Karpas-422 (cell line): ENCODE measurements around the gene GALNT17. TPM values are rescaled to one million over a fixed set of nuclear protein-coding genes. Genes with fewer than 3 reads are reported as not detected.

Experiments used
- DNase-seq: peaks from one replicate; pipeline ENCODE4 v3.0.0-alpha.2; 2015
- H2AFZ ChIP-seq: fragments of 200-600 bp; sonication (generic); 2 replicates; pipeline ENCODE4 v1.6.1; 2014; ENCODE audit warnings: antibody characterized with exemption, low read length, mixed read lengths
- H3K27ac ChIP-seq: fragments of 200-600 bp; sonication (generic); 2 replicates; pipeline ENCODE4 v1.5.1; 2014; ENCODE audit warnings: mild to moderate bottlenecking, low read length, moderate library complexity
- H3K27me3 ChIP-seq: fragments of 200-600 bp; sonication (generic); 2 replicates; pipeline ENCODE4 v1.6.1; 2014; ENCODE audit warnings: low read length, mixed read lengths
- H3K36me3 ChIP-seq: fragments of 200-600 bp; sonication (generic); 2 replicates; pipeline ENCODE4 v1.6.1; 2014; ENCODE audit warnings: low read length, mixed read lengths; ENCODE audit not compliant: insufficient read depth
- H3K4me1 ChIP-seq: fragments of 200-600 bp; sonication (generic); 2 replicates; pipeline ENCODE4 v1.6.1; 2014; ENCODE audit warnings: mild to moderate bottlenecking, low read length, mixed read lengths
- H3K4me2 ChIP-seq: fragments of 200-600 bp; sonication (generic); 2 replicates; pipeline ENCODE4 v1.6.1; 2014; ENCODE audit warnings: low read length, low read depth, mild to moderate bottlenecking; ENCODE audit not compliant: poor library complexity, severe bottlenecking
- H3K4me3 ChIP-seq: fragments of 200-600 bp; sonication (generic); 2 replicates; pipeline ENCODE4 v1.5.1; 2014; ENCODE audit warnings: mild to moderate bottlenecking, antibody characterized with exemption, low read length, mixed read lengths
- H3K79me2 ChIP-seq: fragments of 200-600 bp; sonication (generic); 2 replicates; pipeline ENCODE4 v1.6.1; 2014; ENCODE audit warnings: mild to moderate bottlenecking, low read length, mixed read lengths
- H3K9ac ChIP-seq: fragments of 200-600 bp; sonication (generic); 2 replicates; pipeline ENCODE4 v1.6.0; 2014; ENCODE audit warnings: low read length
- H3K9me2 ChIP-seq: fragments of 200-600 bp; sonication (generic), shearing (Covaris generic); replicated peaks from 2 replicates; pipeline ENCODE4 v1.6.0; 2014; ENCODE audit warnings: mild to moderate bottlenecking, low read length, moderate library complexity; ENCODE audit not compliant: insufficient read depth
- H3K9me3 ChIP-seq: fragments of 300-700, 200-600 bp; sonication (generic); 2 replicates; pipeline ENCODE4 v1.6.1; 2014; ENCODE audit warnings: low read length, mixed read lengths
- H4K20me1 ChIP-seq: fragments of 200-600 bp; sonication (generic); 2 replicates; pipeline ENCODE4 v1.6.1; 2014; ENCODE audit warnings: mild to moderate bottlenecking, antibody characterized with exemption, low read length, low read depth; ENCODE audit not compliant: insufficient read depth
- total RNA-seq: library from RNA; depleted of rRNA; stranded (reverse); fragments of >200 nt; shearing (Covaris generic); gene quantifications from 2 replicates; pipeline ENCODE4 v1.2.3, GENCODE V29; 2014; ENCODE audit warnings: low replicate concordance

The GALNT17 gene
- total RNA-seq, 1 experiment from 2014 or later: not detected

GRCh38 chr7:71424166-71425035 lies 292.5 kb downstream of the GALNT17 start:
- no peak for DNase-seq
- Histone ChIP-seq H3K4me3 (no peak overlapping the region), H3K36me3 (no peaks in the 10 kb centered on the region), H3K9ac (no peak overlapping the region), H3K27ac (no peak overlapping the region), H3K27me3 (no peaks in the 10 kb centered on the region), H3K4me2 (no peak overlapping the region), H3K79me2 (no peaks in the 10 kb centered on the region), H3K9me3 (no peaks in the 10 kb centered on the region), H3K9me2 (no peaks in the 10 kb centered on the region), H2AFZ (no peak overlapping the region), H4K20me1 (no peaks in the 10 kb centered on the region), H3K4me1 (no peaks in the 10 kb centered on the region)

- H3K79me2 ChIP-seq: no peaks in the 10 kb centered on the region
- no peaks in the 10 kb centered on the region for H3K9me3 ChIP-seq
- no peaks in the 10 kb centered on the region for H3K27me3 ChIP-seq
- no peak overlapping the region for H3K27ac ChIP-seq
- DNase-seq: no peak
- no peaks in the 10 kb centered on the region for H3K36me3 ChIP-seq
- no peak overlapping the region for H2AFZ ChIP-seq
- no peaks in the 10 kb centered on the region for H4K20me1 ChIP-seq
- no peak overlapping the region for H3K4me2 ChIP-seq
- H3K4me3 ChIP-seq: no peak overlapping the region
- H3K9ac ChIP-seq: no peak overlapping the region
- H3K4me1 ChIP-seq: no peaks in the 10 kb centered on the region
- H3K9me2 ChIP-seq: no peaks in the 10 kb centered on the region
Measured at GRCh38 chr7:71429083-71429482, 297.1 kb downstream of the GALNT17 start.

GRCh38 chr7:71430246-71430645 lies 298.3 kb downstream of the GALNT17 start:
- Histone ChIP-seq H3K9ac (no peak overlapping the region), H3K27ac (no peak overlapping the region), H3K9me2 (no peaks in the 10 kb centered on the region), H2AFZ (no peak overlapping the region), H4K20me1 (no peaks in the 10 kb centered on the region), H3K79me2 (no peaks in the 10 kb centered on the region), H3K36me3 (no peaks in the 10 kb centered on the region), H3K4me3 (no peak overlapping the region), H3K27me3 (no peaks in the 10 kb centered on the region), H3K4me2 (no peak overlapping the region), H3K4me1 (no peaks in the 10 kb centered on the region), H3K9me3 (no peaks in the 10 kb centered on the region)
- DNase-seq: no peak

GRCh38 chr7:71439321-71439720 lies 307.4 kb downstream of the GALNT17 start:
- no peaks in the 10 kb centered on the region for H3K79me2 ChIP-seq
- H3K4me2 ChIP-seq: no peak overlapping the region
- H3K27ac ChIP-seq: no peak overlapping the region
- H3K36me3 ChIP-seq: no peaks in the 10 kb centered on the region
- no peak for DNase-seq
- H4K20me1 ChIP-seq: no peaks in the 10 kb centered on the region
- no peak overlapping the region for H3K9ac ChIP-seq
- H3K27me3 ChIP-seq: no peaks in the 10 kb centered on the region
- no peaks in the 10 kb centered on the region for H3K4me1 ChIP-seq
- H2AFZ ChIP-seq: no peak overlapping the region
- no peak overlapping the region for H3K4me3 ChIP-seq
- no peaks in the 10 kb centered on the region for H3K9me3 ChIP-seq
- no peaks in the 10 kb centered on the region for H3K9me2 ChIP-seq

- Histone ChIP-seq H3K4me2 (no peak overlapping the region), H3K4me3 (no peak overlapping the region), H3K9me2 (no peaks in the 10 kb centered on the region), H3K79me2 (no peaks in the 10 kb centered on the region), H3K27ac (no peak overlapping the region), H3K36me3 (no peaks in the 10 kb centered on the region), H4K20me1 (no peaks in the 10 kb centered on the region), H3K9me3 (no peaks in the 10 kb centered on the region), H2AFZ (no peak overlapping the region), H3K9ac (no peak overlapping the region), H3K4me1 (no peaks in the 10 kb centered on the region), H3K27me3 (no peaks in the 10 kb centered on the region)
- DNase-seq: no peak
Measured at GRCh38 chr7:71442492-71443190, 310.7 kb downstream of the GALNT17 start.

- no peaks in the 10 kb centered on the region for H3K27me3 ChIP-seq
- H3K79me2 ChIP-seq: no peaks in the 10 kb centered on the region
Measured at GRCh38 chr7:71443191-71443530, 311.2 kb downstream of the GALNT17 start.

GRCh38 chr7:71444130-71444529 lies 312.2 kb downstream of the GALNT17 start:
- Histone ChIP-seq H3K79me2 (no peaks in the 10 kb centered on the region), H3K27ac (no peak overlapping the region), H3K9ac (no peak overlapping the region), H3K9me3 (no peaks in the 10 kb centered on the region), H4K20me1 (no peaks in the 10 kb centered on the region), H3K4me2 (no peak overlapping the region), H3K4me3 (no peak overlapping the region), H2AFZ (no peak overlapping the region), H3K4me1 (no peaks in the 10 kb centered on the region), H3K36me3 (no peaks in the 10 kb centered on the region), H3K27me3 (no peaks in the 10 kb centered on the region), H3K9me2 (no peaks in the 10 kb centered on the region)
- DNase-seq: no peak

More at GRCh38 chr7:71443191-71443530, 311.2 kb downstream of the GALNT17 start:
- Histone ChIP-seq H3K4me3 (no peak overlapping the region), H3K36me3 (no peaks in the 10 kb centered on the region), H4K20me1 (no peaks in the 10 kb centered on the region), H3K4me2 (no peak overlapping the region), H3K9ac (no peak overlapping the region), H3K9me2 (no peaks in the 10 kb centered on the region), H3K4me1 (no peaks in the 10 kb centered on the region), H3K9me3 (no peaks in the 10 kb centered on the region), H2AFZ (no peak overlapping the region), H3K27ac (no peak overlapping the region)
- no peak for DNase-seq

- Histone ChIP-seq H2AFZ (no peak overlapping the region), H3K27ac (no peak overlapping the region), H4K20me1 (no peaks in the 10 kb centered on the region), H3K79me2 (no peaks in the 10 kb centered on the region), H3K9ac (no peak overlapping the region), H3K36me3 (no peaks in the 10 kb centered on the region), H3K4me3 (no peak overlapping the region), H3K9me3 (no peaks in the 10 kb centered on the region), H3K4me1 (no peaks in the 10 kb centered on the region), H3K27me3 (no peaks in the 10 kb centered on the region), H3K9me2 (no peaks in the 10 kb centered on the region), H3K4me2 (no peak overlapping the region)
- DNase-seq: no peak
Measured at GRCh38 chr7:71453630-71454029, 321.7 kb downstream of the GALNT17 start.
